GM18520 (cell line): Measurements from ENCODE around the gene PSD4.

Experiments
- ATAC-seq: cut with Tn5 transposase; IDR thresholded peaks from one replicate; pipeline ENCODE4 v1.9.1; 2021; ENCODE audit not compliant: unreplicated experiment

Gene PSD4

GRCh38 chr2:113258471-113259147 is 84.8 kb downstream of the PSD4 start:
- ATAC-seq, result no peak
